Breast epithelium (tissue), 3 donors: ENCODE measurements around the gene CDH18.

Experiments
- POLR2A ChIP-seq: fragments of 450-650 bp; IDR thresholded peaks from one replicate; pipeline ENCODE4 v1.6.1; 2016; ENCODE audit warnings: antibody characterized with exemption, mild to moderate bottlenecking, moderate library complexity
- TF ChIP-seq, protein P1 (sequence below), 3 donors: fragments of 450-650 bp; IDR thresholded peaks; one replicate each; pipeline ENCODE4 v1.5.1; 2016 to 2017; ENCODE audit warnings: antibody characterized with exemption in 3 of 3, mild to moderate bottlenecking in 3 of 3, moderate library complexity in 3 of 3

DNA sequence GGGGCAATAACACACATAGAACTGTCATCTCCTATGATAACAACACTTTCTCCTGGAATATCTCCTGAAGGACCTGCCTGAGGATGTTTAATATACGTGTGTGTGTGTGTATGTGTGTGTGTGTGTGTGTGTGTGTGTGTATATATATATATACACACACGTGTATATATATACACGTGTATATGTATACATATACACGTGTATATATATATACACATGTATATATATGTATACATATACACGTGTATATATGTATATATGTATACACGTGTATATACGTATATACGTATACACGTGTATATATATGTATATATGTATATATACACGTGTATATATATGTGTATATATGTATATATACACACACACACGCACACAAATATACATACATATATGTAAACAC is 27.5 kb downstream of the CDH18 start:
- no peak for TF ChIP-seq POLR2A
- TF ChIP-seq, protein P1, sequence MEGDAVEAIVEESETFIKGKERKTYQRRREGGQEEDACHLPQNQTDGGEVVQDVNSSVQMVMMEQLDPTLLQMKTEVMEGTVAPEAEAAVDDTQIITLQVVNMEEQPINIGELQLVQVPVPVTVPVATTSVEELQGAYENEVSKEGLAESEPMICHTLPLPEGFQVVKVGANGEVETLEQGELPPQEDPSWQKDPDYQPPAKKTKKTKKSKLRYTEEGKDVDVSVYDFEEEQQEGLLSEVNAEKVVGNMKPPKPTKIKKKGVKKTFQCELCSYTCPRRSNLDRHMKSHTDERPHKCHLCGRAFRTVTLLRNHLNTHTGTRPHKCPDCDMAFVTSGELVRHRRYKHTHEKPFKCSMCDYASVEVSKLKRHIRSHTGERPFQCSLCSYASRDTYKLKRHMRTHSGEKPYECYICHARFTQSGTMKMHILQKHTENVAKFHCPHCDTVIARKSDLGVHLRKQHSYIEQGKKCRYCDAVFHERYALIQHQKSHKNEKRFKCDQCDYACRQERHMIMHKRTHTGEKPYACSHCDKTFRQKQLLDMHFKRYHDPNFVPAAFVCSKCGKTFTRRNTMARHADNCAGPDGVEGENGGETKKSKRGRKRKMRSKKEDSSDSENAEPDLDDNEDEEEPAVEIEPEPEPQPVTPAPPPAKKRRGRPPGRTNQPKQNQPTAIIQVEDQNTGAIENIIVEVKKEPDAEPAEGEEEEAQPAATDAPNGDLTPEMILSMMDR (IDR thresholded peaks at IDR 0.05): no peak
